Activated CD4-positive, alpha-beta T cell treated with anti-CD3 and anti-CD28 coated beads for 48 hours (primary cell): Measurements from ENCODE around the gene TOP1.
A peak's percentile ranks its signal among the peaks of the same experiment; 100 is the strongest.

Source experiments
- DNase-seq: peaks from one replicate; pipeline ENCODE4 v3.0.0-alpha.2; 2020

The TOP1 gene

DNA sequence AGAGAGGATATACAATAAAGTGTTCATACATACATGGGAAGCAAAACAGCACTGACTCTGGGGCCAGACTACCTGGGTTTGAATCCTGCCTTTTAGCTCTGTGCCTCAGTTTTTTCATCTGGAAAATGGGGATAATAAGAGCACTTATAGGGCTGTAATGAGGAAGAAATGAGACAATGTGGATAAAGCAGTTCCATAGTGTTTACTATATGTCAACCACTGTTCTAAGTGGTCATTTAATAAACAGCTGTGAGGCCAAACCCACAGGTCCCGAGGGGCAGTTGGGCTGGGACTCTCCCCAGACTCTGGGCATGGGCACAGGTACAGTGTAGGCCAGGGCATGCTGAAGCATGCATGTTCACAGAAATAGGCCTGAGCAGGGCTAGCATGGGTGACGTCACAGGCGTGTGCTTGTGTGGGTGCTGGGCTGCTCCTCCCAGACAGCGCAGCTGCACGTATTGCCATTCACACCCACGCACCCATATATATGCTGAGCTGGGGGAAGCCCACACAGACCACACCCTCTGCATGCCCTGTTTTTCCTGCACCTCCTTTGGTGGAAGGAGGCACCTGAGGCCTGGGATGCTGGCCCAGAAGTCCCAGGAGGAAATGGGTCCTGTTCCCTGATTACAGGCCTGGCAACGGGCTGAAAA lies 105.2 kb downstream of the TOP1 start:
- peak; percentile 77 for DNase-seq

DNA sequence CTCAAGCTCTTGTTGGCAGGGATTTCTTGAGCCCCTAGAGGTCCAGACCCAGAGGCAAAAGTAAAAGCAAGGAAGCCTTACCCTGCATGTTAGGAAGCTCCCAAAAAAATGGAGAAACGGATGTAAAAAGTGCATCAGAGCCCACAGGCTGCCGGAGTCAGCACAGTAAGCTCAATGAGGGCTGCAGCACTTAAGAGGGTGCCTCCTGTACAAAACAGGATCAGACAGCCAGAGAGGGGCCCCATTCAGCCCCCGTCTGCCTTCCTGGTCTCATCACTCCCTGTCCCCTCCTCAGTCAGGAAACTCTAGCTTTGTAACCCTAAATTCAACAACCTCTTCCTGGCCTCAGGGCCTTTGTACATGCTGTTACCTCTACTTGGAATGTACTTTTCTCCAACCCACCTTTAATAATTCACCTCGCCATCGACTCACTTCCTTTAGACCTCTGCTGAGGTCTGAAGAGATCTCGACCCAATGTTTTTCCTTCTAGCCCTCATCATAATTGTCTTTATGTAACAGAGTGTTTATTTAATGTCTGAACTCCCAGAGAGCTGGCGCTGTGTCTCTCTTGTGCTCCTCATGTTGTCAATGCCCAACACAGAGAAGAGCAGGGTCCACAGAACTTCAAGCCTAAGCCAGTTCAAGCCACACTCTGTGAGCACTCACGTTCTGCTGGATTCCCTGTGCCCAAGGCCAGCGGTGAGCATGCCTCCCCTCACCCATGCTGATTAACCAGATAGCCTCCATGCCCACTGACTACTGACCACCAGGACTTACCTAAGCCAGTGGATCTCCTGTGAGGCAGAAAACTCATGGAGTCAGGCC lies 106.0 kb downstream of the TOP1 start:
- no peak for DNase-seq

DNA sequence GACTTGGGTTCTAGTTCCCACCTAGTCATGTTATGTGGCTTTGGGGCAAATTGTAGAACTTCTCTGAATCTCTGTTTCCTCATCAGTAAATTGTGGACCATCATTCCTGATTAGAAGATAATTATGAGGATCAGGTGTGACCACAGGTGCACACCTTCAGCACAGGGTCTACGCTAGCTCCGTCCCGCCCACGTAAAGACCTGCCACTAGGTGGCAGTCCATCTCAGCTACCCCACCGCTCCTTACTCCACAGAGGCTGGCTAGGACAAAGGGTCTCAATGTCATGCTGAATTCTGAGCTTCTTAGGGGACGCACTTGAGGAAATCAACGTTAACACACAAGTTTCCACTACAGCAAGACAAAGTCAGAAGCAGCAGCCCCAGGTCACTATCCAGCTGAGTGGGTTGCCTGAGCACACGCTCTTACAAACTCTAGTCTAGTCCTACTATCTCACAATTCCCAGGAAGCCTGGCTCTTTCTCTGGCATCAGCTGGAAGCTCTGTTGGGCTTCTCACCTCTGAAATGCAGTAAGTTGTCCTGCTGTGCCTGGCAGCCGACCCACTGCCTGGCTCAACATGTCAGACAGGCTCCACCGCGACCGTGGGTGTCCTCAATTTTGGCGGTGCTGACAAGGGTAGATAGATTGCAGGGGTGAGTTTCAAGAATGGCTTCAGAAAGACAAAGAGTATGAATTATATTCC lies 106.7 kb downstream of the TOP1 start:
- peak; percentile 72 for DNase-seq

DNA sequence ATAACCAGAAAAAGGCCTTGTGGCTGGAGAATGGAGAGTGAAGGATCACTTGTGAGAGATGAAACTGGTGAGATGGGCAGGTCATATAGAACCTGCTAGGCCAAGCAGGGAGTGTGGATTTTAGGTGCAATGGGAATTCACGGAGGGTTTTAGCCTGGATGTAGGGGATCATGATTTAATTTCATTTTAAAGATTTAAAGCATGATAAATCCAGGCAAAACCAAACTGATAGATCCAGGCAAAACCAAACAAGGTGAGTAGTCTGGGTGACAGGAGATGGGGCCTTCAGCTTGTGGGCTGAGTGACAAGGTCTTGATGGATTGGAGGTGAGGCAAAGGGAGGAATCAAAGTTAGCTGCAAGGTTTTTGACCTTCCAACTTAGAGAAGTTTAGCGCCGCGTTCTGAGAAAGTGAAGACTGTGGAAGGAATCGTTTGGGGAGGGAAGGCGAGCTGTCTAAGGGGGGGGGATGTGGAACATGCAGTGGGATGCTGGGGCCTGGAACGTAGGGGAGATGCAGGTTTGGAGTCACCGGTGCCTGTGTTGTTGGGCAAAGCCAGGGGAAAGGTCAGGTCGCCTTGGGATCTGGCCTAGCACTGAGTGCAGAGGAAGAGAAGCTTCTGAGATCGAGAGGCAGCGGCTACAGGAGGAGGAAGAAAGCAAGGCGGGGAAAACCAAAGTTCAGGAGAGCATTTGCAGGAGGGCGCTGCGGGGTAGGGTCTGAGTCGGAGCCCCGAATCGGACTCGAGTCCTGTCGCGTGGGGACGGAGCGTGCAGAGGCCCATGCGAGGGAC lies 107.5 kb downstream of the TOP1 start:
- no peak for DNase-seq

DNA sequence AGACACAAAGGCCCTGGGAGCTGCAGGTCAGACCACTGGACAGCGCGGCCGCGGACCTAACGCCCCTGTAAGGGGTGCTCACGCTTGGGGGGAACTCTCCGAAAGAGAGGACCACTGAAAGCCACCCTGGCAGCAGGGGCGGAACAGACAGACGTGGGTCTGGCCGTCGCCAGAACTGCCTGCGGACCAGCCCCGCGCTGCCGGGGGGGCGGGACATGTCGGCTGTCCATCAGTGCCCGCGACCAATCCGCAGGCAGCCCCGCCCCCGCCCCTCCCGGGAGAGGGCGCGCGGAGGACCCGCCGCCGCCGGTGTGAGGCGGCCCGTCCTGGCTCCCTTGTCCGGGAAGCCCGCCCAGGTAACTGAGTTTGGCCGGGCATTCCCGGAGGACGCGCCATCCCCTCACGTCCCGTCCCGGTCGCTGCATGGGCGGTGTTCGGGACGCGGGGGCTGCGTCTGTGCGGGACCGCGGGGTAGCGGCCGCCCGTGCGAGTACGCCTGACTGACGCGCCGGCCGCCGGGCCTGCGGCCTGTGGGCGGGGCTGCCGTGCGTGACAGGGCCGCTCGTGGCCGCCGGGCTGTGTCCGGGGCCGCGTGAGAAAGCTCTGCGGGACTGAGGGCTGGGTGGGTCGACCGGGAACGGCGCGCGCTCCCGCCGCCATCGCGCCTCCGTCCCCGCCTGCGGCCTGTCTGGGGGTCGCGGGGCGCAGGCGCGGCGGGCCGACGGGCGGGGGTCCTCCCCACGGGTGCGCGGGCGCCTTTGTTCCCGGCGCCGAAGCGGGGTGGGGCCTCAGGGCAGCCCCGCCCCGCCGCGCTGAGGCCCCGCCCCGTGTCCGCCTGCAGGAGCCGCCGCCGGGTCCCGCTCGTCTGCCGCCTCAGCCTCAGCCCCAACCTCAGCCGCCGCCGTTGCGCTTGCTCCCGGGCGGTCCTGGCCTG lies 108.3 kb downstream of the TOP1 start, which contains the start of gene PLCG1:
TSS of gene PLCG1 (plus strand) at position 864 of the 934 bp plus-strand sequence. CDS start 99 bp downstream, outside the sequence.
- DNase-seq, result peak; percentile 89

DNA sequence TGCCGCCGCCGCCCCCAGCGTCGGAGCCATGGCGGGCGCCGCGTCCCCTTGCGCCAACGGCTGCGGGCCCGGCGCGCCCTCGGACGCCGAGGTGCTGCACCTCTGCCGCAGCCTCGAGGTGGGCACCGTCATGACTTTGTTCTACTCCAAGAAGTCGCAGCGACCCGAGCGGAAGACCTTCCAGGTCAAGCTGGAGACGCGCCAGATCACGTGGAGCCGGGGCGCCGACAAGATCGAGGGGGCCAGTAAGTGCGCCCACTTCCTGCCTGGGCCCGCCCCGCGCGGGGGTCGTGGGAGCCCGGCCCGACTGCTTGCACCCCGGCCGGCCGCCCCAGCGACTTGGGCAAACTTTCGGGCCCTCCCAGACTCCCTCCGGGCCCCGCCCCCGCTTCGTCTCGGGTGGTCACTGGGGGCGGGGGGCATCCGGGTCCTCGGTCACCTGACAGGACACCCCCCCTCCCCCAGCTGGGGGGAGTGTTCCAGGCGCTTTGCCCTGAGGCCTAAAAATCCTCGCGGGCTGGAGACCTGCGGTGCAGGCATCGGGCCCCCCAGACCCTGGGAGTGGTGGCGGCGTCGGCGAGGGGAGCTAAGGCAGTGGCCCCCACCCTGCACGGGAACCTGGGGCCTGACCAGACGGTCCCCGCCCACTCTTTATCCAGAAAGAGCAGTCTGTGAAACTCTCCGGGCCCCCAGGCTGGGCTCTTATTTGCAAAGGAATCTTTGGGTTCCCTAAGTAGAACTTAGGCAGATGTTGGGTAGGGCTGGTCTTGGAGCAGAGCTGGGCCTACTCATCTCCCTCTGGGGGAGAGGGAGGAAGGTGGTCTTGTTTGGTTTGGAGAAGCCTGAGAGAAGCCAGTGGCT lies 109.2 kb downstream of the TOP1 start:
- DNase-seq, result peak; percentile 77

DNA sequence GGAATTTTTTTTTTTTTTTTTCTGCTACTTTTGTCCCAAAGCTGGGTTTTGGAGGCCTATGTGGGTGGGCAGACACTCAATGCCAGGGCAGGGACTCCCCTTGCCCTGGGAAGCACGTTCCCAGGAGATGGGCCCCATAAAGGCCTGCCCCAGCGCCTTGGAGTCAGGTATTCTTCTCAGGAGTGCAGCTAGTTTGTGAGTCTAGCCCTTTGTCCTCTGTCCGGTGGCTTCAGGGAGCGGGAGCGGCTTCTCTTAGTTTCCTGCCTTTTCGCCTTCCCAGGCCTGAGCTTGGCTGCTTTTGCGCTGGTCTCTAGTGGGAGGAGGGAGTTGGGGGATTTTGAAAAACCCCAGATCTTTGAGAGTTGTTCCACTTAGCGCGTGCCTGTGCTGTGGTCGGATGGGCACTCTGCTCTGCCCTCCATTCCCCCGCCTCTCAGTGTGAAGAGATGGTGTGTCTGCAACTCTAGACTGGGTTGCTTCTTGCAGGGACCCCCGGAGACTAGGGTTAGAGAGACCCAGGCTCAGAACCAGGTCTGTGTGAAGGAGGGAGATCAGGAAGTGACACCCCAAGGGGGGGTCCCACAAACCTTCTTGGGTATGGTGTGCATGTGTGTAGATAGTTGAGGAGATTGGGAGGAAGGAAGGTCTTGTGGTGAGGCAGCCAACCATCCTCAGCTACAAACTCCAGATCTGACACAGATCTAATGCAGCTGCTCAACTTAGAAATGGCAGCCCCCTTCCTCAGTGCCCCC lies 110.0 kb downstream of the TOP1 start:
- DNase-seq, result peak; percentile 49

DNA sequence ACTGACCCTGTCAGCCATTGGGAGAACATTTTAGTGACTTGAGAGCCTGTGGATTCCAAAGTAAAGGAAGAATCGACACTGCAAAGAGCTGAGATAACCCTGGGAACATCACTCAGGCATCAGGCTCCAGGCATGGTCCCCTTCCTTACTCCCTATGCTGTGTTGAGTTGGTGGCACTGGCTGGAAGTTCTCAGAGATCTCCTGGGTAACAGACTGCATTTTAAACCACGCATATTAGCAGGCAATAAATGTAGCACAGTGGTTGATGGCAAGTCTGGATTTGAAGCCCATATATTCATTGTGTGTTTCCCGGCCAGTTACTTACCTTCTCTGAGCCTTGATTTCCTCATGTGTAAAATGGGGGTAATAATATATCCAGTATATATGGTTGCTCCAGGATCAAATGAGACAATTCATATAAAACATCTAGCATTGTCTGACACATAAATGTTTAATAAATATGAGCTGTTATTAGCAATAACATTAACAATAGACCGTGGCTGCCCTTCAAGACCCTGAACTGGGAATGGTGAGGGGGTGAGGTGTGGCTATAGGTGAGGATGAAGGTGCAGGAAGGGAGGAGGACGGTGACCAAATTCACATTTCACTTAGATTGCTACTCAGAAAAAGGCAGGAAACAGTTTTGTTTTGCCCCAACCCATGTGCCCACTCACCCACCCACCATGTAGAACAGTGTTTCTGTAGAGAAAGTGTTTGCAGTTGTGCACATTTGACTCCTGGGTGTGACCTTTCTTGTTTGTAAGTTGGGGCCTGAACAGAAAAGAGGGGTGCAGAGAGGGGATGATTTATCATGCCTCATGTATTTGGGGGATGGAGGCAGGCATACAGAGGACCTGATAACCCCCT lies 110.8 kb downstream of the TOP1 start:
- peak; percentile 43 for DNase-seq

DNA sequence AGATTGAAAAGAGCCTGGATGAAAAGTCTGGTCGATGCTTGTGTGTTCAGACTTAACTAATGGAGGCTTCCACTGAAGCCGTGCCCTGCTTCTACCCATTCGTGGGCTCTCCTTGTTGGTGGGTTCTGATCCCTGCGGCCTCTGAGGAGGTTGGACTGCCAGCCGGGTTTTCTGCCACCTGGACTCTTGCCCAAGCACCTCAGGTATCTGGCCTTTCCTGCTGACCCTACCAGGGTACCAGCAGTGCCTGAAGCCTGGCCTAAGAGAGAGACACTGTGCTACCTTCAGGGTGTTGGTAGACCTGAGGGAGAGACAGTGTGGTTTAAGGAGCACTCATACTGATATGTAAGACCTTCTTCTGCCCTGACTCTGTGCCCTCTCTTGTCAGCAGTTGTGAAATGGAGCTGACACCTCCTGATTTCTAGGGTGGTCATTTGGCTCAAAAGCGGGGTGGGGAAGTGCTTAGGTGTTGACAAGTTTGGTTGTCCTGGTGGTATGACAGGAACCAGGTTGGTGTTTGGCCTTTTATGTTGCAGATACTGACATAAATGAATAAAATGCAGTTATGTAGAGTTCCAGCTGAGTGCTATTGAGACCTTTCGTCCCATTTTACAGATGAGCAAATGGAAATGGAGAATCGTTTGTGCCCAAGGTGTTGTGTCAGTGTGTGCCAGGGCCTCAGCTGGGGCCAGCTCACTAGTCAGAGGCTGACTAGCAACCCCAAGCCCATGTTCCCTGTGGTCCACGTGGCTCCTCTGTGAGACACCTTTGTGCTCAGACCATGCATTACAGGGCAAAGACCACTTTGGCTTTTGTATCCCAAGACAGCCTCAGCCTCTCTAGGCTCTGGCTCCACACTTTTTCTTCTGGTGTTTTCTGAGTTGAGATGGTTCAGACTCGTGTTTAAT lies 111.9 kb downstream of the TOP1 start:
- peak; percentile 56 for DNase-seq

DNA sequence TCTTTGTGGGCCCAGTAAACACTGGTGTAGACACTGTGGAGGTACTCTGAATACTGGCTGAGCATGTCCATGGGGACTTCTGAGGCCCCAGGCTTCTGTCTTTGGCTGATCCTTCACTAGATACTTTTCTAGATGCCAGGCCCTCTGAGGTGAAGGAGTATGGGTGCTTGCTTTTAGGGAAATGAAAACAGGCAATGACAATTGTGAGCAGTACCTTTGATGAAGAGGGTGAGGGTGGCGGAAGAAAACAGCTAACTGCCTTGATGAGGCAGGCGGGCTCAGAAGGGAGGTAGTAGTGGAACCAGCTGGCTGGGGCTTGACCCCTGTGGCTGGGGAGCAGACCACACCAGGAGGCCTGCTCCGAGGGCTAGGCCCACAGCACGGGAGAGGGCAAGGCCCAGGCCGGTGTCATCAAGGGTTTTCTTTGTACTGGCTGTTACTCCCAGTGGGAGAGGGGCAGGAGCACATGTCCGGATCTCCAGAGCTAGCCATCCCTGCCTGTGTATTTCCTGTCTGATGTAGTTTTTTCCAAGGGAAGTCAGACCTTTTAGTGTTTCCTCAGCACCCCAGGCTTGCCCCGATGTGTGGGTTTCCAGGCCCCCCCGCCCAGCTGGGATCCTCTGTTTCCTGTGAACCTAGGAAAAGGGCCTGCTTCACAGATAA lies 112.7 kb downstream of the TOP1 start:
- DNase-seq, result no peak

DNA sequence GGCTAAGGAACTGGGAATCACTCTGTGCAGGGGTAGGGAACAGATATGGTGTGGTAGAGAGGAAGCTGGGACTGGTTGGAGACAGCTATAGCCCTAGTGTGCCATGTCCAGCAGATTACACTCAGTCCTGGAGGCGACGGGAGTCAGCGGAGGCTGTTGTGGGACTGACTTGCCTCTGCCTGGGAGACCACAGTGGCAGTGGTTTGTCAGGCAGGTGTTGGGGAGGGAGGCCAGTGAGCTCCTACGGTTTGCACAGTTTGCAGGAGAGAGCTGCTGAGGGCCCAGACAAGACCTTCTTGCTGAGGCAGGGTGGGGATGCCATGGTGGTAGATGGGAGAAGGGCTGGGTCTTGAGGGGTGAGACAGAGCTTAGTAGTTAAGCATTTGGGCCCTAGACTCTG lies 113.6 kb downstream of the TOP1 start:
- DNase-seq, result no peak

DNA sequence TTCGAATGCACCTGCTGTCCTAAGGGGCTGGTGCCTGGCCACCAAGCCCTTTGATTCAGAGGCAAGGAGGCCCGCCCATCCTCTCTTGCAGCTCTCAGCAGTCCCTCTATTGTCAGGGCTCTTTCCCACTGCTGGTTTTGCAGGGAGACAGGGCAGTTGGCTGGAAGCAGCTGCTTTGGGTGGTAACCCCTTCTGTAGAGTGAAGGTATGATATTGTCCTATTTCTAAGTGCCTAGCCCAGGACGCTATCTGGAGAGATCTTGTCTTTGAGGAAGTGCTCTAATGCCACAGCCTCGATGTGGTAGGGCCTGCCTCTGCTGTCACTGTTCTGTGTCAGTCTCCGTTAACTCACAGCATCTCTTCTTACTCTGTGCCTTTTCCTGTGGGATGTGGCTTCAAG lies 114.3 kb downstream of the TOP1 start:
- peak; percentile 39 for DNase-seq

DNA sequence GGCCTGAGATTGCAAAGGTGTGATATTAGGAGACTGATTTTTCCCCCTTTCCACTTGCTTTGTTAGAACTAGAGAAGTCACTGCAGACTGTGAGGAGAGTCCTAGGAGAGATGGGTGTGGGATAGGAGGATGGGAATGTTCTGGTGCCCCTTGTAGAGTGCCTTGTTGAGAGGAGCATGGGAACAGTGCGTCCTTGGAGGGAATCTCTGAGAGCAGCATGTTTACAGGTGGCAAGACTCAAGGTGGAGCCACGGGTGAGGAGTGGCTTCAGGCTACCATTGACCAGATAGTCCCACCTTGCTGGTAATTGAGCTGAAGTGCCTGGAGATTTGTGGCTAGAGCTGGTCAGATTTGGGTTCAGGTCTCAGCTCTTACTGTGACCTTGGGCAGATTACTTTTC lies 114.7 kb downstream of the TOP1 start:
- no peak for DNase-seq

DNA sequence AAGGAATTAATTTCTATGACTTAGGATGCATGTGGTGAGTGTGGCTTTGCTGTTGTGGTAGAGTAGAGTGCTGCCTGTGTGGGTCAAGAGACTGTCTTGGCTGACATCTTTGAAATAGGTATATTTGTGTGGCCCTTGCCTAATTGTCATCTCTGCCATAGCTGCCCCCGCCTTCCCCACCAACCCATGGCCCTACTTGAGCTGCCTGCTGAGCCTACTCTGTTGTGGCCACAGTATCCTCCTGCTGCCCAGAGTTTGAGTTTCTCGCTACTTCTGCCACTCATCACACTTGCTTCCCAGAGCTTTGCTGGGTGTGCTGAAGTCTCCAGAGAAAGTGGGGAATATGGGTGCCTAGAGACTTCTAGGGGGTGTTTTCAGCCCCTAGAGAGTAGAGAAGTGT lies 116.7 kb downstream of the TOP1 start:
- DNase-seq, result no peak

DNA sequence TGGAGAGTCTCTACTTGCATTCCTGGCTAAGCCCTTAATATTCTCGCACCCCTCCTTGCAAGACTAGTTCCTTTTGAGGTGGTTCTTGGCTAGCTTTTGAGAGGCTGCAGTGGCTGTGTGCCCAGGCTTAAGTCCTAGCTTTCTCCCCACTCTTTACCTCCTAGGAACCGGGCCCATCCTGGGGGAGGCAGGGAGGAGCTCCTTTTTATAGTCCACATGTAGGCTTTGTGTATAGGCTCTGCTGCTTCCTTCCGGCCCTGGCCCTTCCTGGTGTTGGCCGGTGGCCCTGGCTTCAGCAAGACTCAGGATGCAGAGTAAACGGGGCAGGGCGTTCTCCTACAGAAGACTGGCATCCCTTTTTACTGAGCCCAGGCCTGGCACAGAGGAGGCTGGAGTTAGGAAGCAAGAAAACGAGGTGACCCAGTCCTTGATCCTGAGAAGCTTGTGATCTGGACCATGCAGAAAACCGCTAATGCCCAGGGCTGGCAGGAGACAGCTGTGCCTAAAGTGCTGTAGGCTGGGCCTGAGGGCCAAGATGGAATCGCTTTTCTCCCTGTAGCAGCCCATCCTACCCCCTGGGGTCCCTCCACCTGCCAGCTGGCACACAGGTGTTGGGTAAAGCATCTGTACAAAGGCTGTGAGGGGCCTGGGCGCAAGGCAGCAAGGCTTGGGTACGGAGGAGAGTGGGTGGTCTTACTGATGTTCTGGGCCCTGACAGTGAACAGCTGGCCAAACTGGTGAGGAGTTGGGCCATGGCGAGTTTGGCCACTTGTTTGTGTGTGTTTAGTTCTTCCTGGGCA lies 117.4 kb downstream of the TOP1 start:
- no peak for DNase-seq

DNA sequence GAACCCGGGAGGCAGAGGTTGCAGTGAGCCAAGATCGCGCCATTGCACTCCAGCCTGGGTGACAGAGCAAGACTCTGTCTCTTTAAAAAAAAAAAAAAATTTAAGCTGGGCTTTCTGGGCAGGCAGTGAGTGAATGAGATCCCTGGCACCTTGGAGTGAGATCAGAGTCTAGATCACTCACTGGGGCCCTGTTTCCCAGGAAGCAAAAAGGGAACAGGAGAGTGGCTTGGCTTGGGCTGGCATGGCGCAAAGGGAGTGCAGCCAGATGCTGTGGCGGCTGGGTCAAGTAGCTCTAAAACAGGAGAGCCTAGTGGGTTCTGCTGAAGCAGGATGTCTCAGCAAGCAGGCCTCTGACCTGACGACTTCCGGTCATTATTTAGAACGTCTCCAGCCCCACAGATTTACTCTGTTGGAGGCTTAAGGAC lies 119.2 kb downstream of the TOP1 start:
- no peak for DNase-seq
